Heart left ventricle (tissue), 16 donors: ENCODE data around the gene DYNLT5. TPM values are rescaled to one million over a fixed set of nuclear protein-coding genes. Genes with fewer than 3 reads are reported as not detected.

Experiments
- ATAC-seq, 4 donors: fragments of 200-7000 bp; cut with Tn5 transposase; one replicate each; pipeline ENCODE4 v1.9.1; 2020 to 2022; ENCODE audit warnings: moderate library complexity in 4 of 4, mild to moderate bottlenecking in 3 of 4, moderate number of reproducible peaks in 1 of 4
- DNase-seq, 5 donors: peaks; one replicate each; pipeline ENCODE4 v3.0.0-alpha.2; 2020
- H3K27ac ChIP-seq, 12 donors: fragments of 200-600 bp; sonication (generic) in 4 of 12; one replicate each; pipeline versions ENCODE4 v1.5.0 to v1.8.0; 2016 to 2022; ENCODE audit warnings: mild to moderate bottlenecking in 2 of 12
- H3K27me3 ChIP-seq, 9 donors: fragments of 200-600 bp; sonication (generic) in 2 of 9; one replicate each; pipeline versions ENCODE4 v1.5.1 to v1.8.0; 2016 to 2022; ENCODE audit warnings: mild to moderate bottlenecking in 3 of 9
- H3K36me3 ChIP-seq, 9 donors: fragments of 200-600 bp; sonication (generic) in 2 of 9; one replicate each; pipeline versions ENCODE4 v1.5.0 to v1.8.0; 2018 to 2022; ENCODE audit warnings: mild to moderate bottlenecking in 2 of 9
- H3K4me1 ChIP-seq, 12 donors: fragments of 200-600 bp; sonication (generic) in 4 of 12; one replicate each; pipeline versions ENCODE4 v1.5.0 to v1.8.0; 2016 to 2022; ENCODE audit warnings: mild to moderate bottlenecking in 3 of 12
- H3K4me3 ChIP-seq, 12 donors: fragments of 200-600 bp; sonication (generic) in 4 of 12; one replicate each; pipeline versions ENCODE4 v1.5.0 to v1.8.0; 2017 to 2022; ENCODE audit warnings: mild to moderate bottlenecking in 9 of 12, moderate library complexity in 4 of 12
- H3K9me3 ChIP-seq, 12 donors: fragments of 200-600 bp; sonication (generic) in 4 of 12; one replicate each; pipeline versions ENCODE4 v1.5.0 to v1.8.0; 2016 to 2022; ENCODE audit warnings: mild to moderate bottlenecking in 1 of 12
- CTCF ChIP-seq, 12 donors: fragments of 200-600 bp; sonication (generic) in 4 of 12; IDR thresholded peaks; one replicate each; pipeline versions ENCODE4 v1.5.0 to v1.8.0; 2018 to 2022; ENCODE audit warnings: antibody characterized with exemption in 12 of 12, mild to moderate bottlenecking in 5 of 12
- POLR2A ChIP-seq, 2 donors: fragments of 450-650 bp; IDR thresholded peaks; one replicate each; pipeline ENCODE4 v1.6.1; 2017; ENCODE audit warnings: antibody characterized with exemption in 2 of 2, mild to moderate bottlenecking in 2 of 2, moderate library complexity in 2 of 2
- WGBS, 4 donors: extraction: QIAGEN DNeasy Blood & Tissue Kit in 2 of 4; methylation state at CpG; one replicate each; pipeline versions ENCODE4 v1.1.5 to v1.1.7; 2013 to 2018; 5-methylcytosine and 5-hydroxymethylcytosine counted together
- intact Hi-C, 10 donors: fragments of 100-400 bp; cut with DNase I; formaldehyde crosslinking; loops; one replicate each; pipeline versions ENCODE4 v1.11.1 to v1.14.2; 2022
- polyA plus RNA-seq, 2 donors: library from polyadenylated mRNA; stranded (reverse); fragments of 200-250 nt; gene quantifications; one replicate each; pipeline ENCODE4 v1.2.3, GENCODE V29; 2013
- total RNA-seq, 9 donors: library from RNA; depleted of rRNA in 2 of 9; stranded (reverse); fragments of >200 nt in 2 of 9; fragmentation: NEBNext Ultra II Directional in 3 of 9; extraction: Animal tissue kit (Norgen Biotek cat#: 25700) in 3 of 9; gene quantifications; one replicate each; pipeline versions ENCODE4 v1.1.0 to v1.2.4, GENCODE V29; 2016 to 2023
- donor health status: ischemic (EF 13 %, LVEDD 7.1; RV severe dilation, severe dysfunction).
- donor health status: healthy with polysubstance abuse.
- donor health status: DM: no; HTN: yes; CAD: no.
- donor health status: DM: no; HTN: no; CAD: no.
- donor health status: ischemic (EF 25% LVEDD 6.9; RV normal size, moderate dysfunction).
- donor health status: ischemic (EF 25% LVEDD 5.7; RV mildly dilated, moderate dysfunction).
- donor health status: healthy.
- donor health status: DM: yes; HTN: yes; CAD: no.
- donor health status: ischemic (EF 35%, LVEDD 5.7; RV mildly dilated, moderate dysfunction).
- donor health status: nonischemic (EF 11% LVEDD 7.7; RV severe dilation, severe dysfunction).
- donor health status: DM: yes; HTN: yes; CAD: no.
- donor health status: PGD.
- donor health status: ischemic (EF 29% LVEDD 5.4; RV normal size, mild dysfunction).
- donor health status: nonischemic (EF 23%, LVEDD 6.1; RV moderate dilation, normal function).

The DYNLT5 gene
- total and polyA plus RNA-seq, 11 donors = 0.48 to 7.3 (median 1.8) TPM

- no peaks in the 10 kb centered on the region for H3K9me3 ChIP-seq
- DNase-seq = peak in 4 of 5 donors; percentile 17 to 31 (median 26)
- WGBS, 4 donors = 53 to 60% (median 54%) methylated on average over 9 of the region's 9 CpGs
- intact Hi-C loops = loop anchor here in 1 of 10 donors (10.0 kb wide), 1 partner anchor 275 kb away; no protein-coding TSS in a partner anchor
- H3K27me3 ChIP-seq = no peaks in the 10 kb centered on the region
- no peak for TF ChIP-seq CTCF (IDR thresholded peaks at IDR 0.05)
- TF ChIP-seq POLR2A (IDR thresholded peaks at IDR 0.05) = no peak
- peak in 3 of 4 donors; percentile 53 to 73 (median 56) for ATAC-seq
- peaks cover 0 to 19% (median 0%) of the 10 kb centered on the region in 9 donors for H3K36me3 ChIP-seq
- peak overlapping the region in 9 of 12 donors; percentile 2 to 58 (median 25) for H3K27ac ChIP-seq
- H3K4me3 ChIP-seq = no peak overlapping the region
- peaks cover 0 to 20% (median 7%) of the 10 kb centered on the region in 12 donors for H3K4me1 ChIP-seq
Observed at GRCh38 chr1:66739401-66740157, 12.7 kb upstream of the DYNLT5 start.

GRCh38 chr1:66745451-66745850 is 6.8 kb upstream of the DYNLT5 start:
- Histone ChIP-seq H3K27ac (no peak overlapping the region), H3K9me3 (no peaks in the 10 kb centered on the region), H3K27me3 (no peaks in the 10 kb centered on the region), H3K4me1 (no peaks in the 10 kb centered on the region), H3K36me3 (peaks cover 0 to 18% (median 0%) of the 10 kb centered on the region in 9 donors), H3K4me3 (no peak overlapping the region)
- DNase-seq (no peak), ATAC-seq (no peak)
- intact Hi-C loops = no loop called here
- WGBS, 4 donors = 68 to 78% (median 75%) methylated on average over 2 of the region's 2 CpGs
- no peak for TF ChIP-seq CTCF (IDR thresholded peaks at IDR 0.05)
- TF ChIP-seq POLR2A (IDR thresholded peaks at IDR 0.05) = no peak

GRCh38 chr1:66747501-66747900 is 4.8 kb upstream of the DYNLT5 start:
- intact Hi-C loops = no loop called here

More at GRCh38 chr1:66747501-66747900, 4.8 kb upstream of the DYNLT5 start:
- H3K27me3 ChIP-seq = peaks cover 0 to 3% (median 0%) of the 10 kb centered on the region in 9 donors
- H3K36me3 ChIP-seq = peaks cover 0 to 13% (median 0%) of the 10 kb centered on the region in 9 donors
- H3K4me1 ChIP-seq = peaks cover 0 to 13% (median 4%) of the 10 kb centered on the region in 12 donors
- no peak overlapping the region for H3K4me3 ChIP-seq
- 25 to 38% (median 31%) methylated on average over 1 of the region's 1 CpG for WGBS, 4 donors
- H3K9me3 ChIP-seq = no peaks in the 10 kb centered on the region
- ATAC-seq (no peak), DNase-seq (no peak)
- no peak for TF ChIP-seq CTCF (IDR thresholded peaks at IDR 0.05)
- TF ChIP-seq POLR2A (IDR thresholded peaks at IDR 0.05) = no peak
- no peak overlapping the region for H3K27ac ChIP-seq
